HG03159 (cell line): ENCODE data around the gene SPAG16.

Experiments used
- ATAC-seq: cut with Tn5 transposase; IDR thresholded peaks from one replicate; pipeline ENCODE4 v1.9.1; 2021; ENCODE audit warnings: mild to moderate bottlenecking, moderate library complexity; ENCODE audit not compliant: unreplicated experiment

The SPAG16 gene

DNA sequence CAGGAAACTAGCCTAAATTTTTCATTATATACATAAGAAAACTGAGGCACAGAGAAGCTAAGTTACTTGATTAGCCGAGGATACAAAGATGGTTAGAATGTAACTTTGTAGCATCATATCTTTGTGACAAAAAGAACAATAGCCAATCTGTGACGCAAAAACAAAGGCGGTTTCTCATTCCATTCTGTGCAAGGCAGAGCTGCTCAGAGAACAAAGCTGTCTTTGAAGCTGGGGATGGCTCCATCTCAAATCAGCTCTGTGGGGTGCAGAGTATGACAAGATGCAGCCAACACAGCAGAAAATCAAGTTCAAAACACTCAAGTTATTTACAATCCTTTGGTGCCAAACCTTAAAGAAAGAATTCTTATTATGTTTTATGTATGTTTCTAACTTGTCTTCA is 1044.7 kb downstream of the SPAG16 start:
- ATAC-seq = no peak

DNA sequence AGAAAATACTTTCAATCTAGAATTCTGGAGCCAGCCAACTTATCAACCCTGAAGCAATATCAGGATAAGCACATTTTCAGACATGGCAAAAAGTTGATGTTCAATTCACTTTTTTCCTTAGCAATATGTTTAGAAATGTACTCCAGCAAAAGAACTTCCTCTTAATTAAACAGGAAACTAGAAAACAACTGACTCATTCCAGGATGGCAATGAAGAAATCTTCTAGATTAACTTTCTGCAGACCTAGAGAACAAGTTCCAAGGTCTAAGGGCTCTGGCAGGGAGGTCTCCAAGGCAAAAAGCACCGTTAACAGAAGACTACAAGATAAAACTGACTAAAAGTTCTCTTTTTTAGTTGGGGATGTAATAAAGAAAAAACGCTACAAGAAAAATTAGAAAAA is 1057.4 kb downstream of the SPAG16 start:
- ATAC-seq = no peak

DNA sequence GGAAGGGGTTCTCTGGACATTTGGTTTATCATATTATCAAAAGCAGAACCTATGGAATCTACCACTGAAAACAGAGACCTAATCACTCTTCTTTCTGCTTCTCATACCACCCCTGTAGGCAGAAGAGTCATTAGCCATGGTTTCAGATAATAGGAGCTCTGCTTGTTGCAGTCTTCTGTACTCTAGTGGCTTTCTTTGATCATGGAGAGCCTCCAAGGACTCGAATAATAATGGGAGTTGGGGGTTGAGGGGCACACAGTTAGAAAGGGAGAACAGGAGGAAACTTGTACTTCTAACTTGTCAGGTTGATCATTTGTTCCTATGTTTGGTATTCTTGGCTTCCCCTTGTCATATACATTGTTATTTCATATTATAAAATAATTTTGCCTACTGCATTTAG is 1074.2 kb downstream of the SPAG16 start:
- ATAC-seq = no peak

DNA sequence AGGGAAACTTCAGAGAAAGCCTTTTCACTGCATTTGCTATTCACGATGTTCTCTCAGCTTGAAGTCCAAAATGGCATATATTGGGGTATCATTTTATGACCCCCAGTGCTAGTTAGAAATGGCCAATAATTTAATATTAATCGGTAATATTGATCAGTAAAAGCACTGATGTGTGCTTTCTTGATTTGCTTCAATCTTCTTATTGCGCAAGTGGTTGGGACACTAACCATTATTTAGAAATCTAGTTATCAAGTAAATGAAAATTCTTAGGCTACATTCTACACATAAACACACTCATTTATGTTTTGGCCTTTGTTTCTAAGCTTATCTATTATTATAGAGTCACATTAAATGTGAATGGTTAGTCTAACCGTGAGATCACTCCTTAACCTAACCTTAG is 1076.9 kb downstream of the SPAG16 start:
- no peak for ATAC-seq

DNA sequence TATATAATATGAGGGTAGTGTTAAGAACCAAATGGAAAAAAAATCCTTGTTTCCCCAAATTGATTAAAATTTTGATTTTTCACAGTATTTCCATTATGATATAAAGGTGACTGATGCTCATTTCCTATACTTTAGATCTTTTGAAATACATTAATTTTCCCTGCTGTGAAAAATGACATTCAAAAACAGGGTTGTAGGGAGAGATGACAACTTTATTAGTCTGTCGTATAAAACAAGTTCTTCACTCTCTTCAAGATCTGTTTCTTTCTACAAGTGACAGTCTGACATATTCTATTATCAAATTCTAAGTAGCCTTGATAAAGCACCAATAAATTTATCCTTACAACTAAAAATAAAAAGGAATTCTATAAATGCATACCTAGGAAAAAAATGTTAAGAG is 1081.3 kb downstream of the SPAG16 start:
- ATAC-seq = no peak

DNA sequence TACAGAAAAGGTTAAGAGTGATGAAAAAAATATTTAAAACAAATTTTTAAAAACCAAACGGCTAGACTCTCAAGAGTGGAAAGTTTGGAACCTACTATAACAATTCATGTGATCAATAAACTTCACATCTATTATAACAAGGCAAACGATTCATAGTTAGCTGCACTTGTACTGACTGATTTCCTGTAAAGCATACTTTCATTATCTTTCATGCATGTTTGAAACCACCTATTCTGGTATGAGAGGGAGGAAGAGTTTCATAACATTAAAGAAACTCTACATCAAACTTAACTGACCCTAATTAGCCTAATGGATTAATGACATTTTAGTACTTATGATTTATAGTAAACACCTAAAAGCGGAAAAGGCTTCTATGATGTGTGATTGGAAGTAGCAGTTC is 1082.9 kb downstream of the SPAG16 start:
- ATAC-seq = no peak

DNA sequence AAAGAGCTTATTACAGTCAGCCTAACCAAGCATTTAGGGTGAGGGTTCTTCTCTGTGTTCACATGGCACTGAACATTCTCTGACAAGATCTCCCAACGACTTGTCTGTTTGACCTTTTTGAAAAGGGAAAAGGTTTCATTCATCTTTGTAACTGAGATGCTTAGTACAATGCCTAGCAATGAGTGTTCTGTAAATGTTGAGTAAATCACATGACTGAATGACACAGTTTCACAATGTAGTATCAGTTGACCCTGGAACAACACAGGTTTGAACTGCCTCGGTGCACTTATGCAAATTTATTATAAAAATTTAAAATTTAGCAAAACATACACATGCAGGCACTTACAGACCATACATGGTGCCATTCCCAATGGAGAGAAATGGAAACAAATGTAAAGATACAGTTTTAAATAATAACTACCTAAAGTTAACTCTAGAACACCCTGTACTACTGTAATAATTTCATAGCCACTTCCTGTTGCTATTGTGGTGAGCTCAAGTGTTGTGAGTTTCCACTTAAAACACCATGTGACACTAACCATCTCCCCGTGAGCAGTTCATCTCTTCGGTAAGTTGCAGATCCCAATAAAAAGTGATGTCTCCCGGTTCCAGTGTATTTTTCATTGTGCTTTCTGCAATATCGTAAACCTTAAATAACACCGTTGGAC is 1092.5 kb downstream of the SPAG16 start:
- ATAC-seq = peak; percentile 51

DNA sequence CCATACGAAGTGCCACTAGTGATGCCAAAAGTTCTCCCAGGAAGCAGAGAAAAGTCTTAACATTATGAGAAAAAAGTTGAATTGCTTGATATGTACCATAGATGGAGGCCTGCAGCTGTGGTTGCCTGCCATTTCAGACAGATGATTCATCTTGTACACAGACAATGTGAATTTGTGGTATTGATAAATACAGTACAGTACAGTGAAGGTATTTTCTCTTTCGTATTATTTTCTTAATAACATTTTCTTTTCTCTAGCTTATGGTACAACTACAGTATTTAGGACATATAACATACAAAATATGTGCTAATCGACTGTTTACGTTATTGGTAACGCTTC is 1093.0 kb downstream of the SPAG16 start:
- no peak for ATAC-seq

DNA sequence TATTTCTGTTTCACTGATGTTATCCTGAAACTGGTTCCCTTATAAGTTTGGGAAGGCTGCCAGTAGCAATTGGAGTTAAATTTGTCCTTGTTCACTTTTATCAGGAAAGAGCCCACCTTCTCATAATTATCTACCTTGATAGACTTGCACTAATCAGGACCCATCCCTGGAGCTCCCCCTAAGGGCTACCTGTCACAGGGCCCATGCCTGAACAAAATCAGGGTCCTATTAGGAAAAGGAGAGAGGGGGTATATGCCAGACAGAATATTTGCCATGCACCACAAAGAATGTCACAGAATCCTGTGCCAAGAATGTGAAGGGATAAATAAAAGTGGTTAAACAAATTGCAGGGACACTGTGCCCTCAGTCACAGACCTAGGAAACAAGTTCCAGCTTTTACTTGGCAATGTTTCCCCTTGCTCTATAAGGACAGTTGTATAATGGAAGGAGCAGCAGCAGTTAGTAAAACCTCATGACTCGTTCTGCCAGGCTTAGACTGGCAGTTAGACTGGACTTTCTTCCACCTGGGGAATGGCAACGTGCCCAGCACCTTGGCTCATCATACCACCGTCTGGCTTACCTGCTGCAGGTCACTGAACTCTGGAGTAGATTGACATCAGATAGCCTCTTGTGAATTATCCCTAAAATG is 1094.3 kb downstream of the SPAG16 start:
- ATAC-seq = no peak

DNA sequence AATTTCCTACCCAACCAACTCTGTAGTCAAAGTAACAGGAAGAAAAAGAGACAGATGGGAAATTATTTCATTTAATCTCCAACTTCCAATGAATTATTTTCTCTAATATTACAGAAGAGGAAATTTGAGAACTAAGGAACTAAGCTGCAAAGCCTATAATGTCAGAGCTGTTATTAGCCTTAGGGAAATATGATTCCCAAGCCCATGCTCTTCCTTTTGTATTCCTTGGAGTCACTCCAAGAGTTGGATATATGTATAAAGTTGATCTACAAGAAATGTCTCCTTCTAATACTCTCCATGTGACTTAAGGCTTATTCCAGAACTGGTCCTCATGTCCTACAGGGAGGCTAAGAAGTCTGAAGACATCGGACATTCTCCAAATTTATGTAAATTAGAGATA is 1095.0 kb downstream of the SPAG16 start:
- no peak for ATAC-seq

DNA sequence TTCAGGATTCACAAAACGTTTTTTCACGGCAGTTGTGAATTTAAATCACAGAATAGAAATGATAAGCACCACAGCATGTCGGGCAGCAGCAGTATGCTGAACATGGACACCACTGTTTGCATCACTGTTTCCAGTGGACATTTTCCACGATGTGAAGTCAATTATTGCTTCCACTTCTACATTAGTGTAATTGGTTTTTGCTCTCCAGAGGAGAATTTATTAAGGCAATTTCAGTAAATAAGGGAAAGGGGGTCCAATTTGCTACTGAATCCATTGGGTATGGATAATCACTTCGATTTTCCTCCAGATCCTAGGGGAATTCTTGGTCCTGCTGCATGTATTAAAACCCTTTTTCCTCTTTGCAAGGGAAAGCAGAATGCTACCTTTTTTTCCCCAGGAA is 1096.4 kb downstream of the SPAG16 start:
- no peak for ATAC-seq

DNA sequence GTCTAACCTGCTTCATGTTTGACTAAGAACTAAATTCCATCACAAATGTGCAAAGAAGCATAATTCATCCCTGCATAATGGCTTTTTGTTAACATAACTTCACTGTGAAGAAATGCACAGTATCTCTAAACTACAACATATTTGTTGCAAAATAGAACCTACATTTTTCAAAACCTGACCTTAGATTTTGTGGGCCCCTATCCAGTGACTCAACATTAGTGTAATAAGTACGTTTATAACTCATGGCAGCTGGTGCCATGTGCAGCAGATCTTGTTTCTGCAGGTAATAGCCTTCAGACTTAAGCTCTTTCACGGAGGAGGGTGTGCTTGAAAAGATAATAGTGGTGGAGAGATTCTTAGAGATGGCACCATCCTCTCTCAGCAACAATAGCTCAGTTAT is 1098.0 kb downstream of the SPAG16 start:
- no peak for ATAC-seq

DNA sequence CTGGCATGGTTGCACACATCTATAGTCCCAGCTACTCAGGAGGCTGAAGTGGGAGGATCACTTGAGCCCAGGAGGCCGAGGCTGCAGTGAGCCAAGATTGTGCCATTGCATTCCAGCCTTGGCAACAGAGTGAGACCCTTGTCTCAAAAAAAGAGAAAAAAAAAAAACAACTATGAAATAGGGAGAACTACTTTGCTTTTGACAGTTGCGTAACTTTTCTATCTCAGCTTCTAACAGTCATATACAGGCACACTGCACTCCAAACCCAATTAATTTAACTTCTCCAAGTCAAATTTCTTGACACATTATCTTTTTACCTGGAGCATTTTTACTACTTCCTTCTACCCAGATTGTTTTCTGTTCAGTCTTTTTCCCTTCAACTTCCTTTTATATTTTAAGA is 1102.5 kb downstream of the SPAG16 start:
- no peak for ATAC-seq

DNA sequence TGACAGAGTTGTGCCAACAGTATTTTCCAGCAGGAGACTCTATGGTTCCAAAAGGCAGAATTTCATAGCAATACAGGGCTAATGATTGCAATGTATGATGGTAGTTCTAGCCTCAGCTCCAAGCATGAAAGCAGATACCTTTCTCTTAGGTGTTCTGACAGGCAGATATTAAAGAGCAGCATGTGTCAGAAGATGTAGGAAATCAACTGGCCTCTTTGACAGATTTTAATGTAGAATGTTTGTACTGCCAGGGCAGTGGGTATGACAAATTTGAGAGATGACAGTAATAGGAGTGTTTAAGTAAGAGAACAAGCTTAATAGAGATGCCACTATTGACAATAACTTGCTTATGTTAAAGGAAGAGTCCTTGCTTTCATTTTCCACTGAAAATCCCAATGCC is 1105.1 kb downstream of the SPAG16 start:
- ATAC-seq = no peak

DNA sequence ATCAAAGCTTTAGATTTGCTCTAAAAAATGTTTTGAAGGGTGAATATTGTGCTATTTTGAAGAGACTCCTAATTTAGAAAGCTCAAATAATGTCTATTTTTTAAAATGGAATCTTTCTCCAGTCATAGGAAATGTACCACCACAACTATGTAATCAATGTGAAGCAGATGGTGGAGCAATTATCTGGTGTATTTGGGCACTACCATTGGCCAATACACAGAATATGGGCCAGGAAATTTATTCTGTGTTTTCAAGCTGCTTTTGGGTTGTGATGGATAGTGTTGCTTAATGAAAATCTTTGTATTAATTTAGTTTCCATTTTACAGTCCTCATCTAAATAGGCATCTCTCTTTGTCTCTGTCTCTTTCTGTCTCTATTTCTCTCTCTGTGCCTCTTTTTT is 1109.5 kb downstream of the SPAG16 start:
- ATAC-seq = no peak

DNA sequence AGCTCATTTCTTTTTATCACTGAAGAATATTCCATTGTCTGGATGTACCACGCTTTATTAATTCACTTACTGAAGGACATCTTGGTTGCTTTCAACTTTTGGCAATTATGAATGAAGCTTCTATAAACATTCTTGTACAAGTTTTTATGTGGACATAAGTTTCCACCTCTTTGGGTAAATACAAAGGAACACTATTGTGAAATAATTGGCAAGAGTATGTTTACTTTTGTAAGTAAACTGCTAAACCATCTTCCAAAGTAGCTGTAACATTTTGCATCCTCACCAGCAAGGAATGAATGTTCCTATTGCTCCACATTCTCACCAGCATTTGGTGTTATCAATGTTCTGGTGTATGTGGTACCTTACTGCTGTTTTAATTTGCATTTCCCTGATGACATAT is 1110.8 kb downstream of the SPAG16 start:
- no peak for ATAC-seq

DNA sequence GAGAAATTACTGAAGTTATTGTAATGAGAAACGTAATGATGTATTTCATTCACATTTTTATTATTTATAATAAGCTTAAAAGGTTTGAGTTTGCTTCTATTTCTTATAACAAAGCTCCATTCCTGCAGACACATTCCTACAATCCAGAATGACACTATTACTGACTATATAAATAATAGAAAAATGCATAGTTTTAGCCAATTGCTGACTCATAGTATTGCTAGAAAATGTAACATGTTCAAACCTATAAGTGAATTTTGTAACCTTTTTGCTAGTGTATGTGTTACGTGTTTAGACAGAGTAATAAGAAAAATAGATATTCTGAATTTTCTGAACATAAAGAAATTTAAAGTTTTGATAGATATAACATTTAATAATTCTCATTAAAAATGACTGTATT is 1117.3 kb downstream of the SPAG16 start:
- no peak for ATAC-seq

DNA sequence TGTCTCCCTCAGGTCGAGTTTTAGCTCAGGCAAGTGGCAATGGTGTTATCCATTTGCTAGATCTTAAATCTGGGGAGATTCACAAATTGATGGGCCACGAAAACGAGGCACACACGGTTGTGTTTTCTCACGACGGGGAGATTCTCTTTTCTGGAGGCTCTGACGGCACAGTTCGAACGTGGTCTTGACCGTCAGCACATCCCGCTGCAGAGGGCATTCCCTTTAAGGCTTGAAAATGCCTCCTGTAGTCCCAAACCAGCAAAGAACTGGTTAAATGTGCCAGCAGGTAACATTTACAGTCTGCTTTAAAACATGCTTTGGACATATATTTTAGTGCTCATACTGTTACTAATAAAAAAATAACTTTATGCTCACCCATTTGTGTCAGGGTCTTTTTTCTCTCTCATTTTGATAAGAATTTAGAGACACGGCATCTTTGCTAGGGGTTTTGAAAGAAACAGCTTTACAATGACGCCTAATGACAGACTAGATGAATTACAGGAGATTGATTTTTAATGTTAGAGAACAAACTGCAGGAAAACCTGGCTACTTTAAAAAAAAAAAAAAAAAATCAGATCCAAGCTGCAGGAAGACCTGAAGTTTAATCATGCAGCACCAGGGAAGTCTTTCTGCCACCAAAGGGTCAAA is 1126.0 kb downstream of the SPAG16 start:
- no peak for ATAC-seq

DNA sequence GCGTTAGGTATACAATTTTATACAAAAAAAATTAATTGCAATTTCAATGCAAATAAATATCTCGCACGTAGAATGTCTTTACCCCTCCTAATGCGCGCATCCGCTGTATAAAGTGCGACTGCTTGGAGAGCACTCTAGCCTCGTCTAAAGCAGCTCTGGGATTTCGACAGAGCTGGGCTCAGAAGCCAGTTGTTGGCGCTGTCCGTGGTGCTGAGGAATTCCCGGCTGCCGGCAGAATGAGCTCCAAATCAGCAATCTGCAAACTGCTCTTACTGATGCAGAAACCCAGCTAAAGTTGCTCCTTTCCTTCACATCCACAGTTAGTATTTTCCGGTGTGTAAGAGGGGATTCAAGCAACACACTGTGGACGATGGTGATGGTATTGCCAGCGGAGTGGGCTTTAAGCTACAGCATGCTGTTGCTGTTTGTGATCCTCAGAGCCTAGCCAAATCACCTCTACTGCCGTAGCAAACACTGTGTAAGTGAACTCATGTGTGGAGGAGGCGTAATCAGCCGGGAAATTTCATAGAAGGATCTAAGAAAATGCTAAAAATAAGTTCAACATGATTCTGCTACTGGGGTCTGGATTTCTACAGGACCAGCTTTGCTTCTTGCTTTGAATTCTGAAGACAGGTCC is 1126.8 kb downstream of the SPAG16 start, which contains the start of gene VWC2L:
VWC2L (plus strand) TSS at position 137 of the 637 bp plus-strand sequence. CDS start 3,140 bp downstream, outside the sequence.
- ATAC-seq = peak; percentile 77

DNA sequence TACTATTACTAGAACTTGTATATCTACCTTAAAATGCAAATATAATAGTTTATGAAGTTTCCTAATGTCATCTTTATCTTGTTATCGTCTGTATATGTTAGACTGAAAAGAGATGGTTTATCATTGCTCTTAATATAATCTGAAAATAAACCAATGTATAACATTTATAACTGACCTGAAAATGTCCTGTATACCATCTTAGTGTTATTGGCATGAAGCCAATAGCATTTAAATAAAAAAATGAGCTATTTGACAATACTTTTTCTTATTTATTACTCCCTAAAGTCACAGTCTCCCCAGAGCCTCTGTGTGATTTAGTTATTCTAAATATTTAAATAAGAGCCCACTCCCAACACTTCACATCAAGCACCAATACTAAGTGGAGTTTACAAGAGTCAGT is 1128.4 kb downstream of the SPAG16 start:
- ATAC-seq = no peak

DNA sequence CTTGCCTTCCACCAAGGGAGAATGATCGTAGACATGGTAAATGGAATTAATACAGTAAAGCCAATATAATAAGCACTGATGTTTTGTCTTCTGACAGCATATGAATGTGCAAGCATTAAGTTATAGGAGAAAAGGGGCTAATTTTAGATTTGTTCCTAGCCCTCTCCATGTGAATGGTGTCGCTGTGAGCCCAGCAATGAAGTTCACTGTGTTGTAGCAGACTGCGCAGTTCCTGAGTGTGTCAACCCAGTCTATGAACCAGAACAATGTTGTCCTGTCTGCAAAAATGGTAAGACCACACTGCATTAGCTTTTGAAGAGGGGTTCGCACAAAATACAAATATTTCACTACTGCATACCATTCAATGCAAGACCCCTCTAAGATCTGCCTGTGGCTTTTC is 1152.2 kb downstream of the SPAG16 start:
- ATAC-seq = no peak
